NCI-H1048 (cell line): ENCODE data around the gene WBP1.
"Not testable (repeated sequence)": the region's sequence is repeated elsewhere in the genome, so short reads cannot be mapped to it uniquely, and the experiment has no call there.

Experiments
- DNase-seq: peaks from one replicate; lab custom pipeline; 2025; lab: John Stamatoyannopoulos, UW

The WBP1 gene

DNA sequence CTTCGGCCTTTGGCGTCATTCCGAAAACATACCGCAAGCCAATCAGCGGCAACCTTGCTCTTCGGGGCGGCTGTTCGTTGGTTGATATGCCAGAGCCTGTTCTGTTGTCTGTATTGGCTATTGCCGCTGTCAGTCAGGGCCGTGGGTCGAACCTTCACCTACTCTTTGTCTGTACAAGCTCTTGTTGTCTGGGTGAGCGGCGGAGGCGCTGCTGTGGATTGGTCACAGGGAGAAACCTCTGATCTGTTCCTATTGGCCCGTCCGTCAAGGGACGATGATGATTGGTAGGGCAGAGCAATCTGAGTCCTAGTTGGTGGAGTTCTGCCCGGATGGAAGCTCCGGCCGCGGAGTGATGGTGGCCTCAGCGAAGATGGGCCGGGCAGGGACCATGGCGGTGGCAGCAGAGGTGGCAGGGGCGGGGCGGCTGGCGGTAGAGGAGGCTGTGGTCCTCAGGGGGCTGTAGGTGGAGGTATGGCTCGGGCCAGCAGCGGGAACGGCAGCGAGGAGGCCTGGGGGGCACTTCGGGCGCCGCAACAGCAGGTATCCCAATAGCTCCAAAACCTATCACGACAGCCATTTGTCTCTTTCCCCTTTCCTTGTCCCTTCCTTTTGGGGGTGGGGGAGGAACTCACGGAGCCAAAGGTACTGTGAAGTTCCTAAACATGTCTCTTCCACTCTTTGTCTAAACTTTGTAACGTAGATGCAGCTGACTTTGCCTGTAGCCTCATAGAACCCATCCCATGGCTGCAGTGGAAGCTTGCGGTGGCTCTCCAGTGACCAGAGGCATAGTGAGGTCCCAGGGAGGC is at the start of gene WBP1:
WBP1 (plus strand) TSS at position 307 of the 806 bp plus-strand sequence; CDS start at position 472, 165 bp downstream.
- DNase-seq, result peak; percentile 99

GRCh38 chr2:74413001-74413698 is 45.1 kb upstream of the WBP1 start:
- no peak for DNase-seq

GRCh38 chr2:74414441-74414840 is 43.8 kb upstream of the WBP1 start:
- DNase-seq, result no peak

- DNase-seq, result no peak
Observed at GRCh38 chr2:74414881-74415761, 43.1 kb upstream of the WBP1 start.

DNA sequence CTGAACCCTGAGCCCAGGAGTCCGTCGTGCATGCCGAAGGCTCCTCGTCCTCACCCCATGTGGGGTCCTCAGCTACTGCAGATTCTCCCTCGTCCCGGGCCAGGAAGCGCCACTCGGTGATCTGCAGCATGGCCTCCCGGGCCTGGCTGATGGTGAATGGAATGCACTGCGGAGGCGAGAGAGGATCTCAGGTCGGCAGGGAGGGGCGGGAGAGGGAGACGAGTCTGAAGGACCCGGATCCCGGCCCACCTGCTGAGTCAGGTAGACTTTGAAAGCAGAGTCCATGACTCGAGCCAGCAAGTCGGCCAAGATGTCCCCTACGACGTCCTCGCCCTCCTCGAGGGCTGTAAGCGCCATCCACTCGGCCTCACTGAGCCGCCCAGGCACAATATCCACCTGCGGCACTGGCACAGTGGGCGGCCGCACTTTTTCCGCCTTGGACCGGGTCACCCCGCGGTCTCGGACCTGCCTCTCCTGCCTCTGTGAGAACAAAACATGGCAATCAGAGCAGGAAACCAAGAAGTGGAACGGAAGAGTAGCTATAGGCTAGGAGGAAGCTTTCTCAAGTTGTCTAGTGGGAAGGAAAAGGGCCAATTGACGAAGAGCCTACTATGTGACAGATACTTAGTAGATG is 42.4 kb upstream of the WBP1 start:
- no peak for DNase-seq

GRCh38 chr2:74416778-74417177 is 41.5 kb upstream of the WBP1 start:
- DNase-seq, result no peak

- no peak for DNase-seq
Observed at GRCh38 chr2:74417197-74417596, 41.0 kb upstream of the WBP1 start.

GRCh38 chr2:74417763-74418162 is 40.5 kb upstream of the WBP1 start:
- no peak for DNase-seq

DNA sequence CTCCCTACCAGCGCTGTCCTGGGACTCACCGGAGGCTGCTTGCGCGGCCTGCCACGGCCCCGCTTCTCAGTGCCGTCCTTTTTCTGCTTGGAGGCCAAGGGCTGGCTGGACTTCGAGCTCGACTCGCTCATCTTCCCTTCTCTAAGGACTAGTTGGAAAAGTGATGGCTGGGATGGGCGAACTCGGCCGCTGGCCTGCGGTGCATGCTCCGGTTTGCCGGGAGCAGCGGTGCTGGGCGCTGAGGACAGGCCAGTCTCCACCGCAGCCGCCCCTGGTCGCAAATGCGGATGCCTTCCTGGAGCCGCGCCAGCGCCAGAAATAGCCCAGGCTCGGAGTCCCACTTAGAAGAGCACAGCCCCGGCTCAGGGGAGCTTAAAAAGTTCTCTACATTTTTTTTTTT is 39.9 kb upstream of the WBP1 start:
- no peak for DNase-seq

GRCh38 chr2:74419345-74419744 is 38.9 kb upstream of the WBP1 start:
- DNase-seq, result no peak

DNA sequence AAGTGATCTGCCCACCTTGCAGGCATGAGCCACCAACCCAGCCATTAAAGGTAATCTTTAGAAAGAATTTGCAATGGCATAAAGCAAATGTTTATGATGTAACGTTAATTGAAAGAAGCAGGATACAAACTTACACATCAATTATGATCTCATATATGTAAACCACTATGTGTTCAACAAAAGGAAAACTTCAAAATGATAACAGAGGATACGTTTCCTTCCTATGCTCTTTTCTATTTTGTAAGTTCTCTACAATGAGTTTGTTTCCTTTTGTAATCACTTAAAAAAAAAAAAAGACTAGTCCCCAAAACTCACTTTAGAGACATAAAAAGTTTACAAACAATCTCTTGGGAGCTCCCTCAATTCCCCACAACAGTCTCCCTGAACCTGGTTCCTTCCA is 38.2 kb upstream of the WBP1 start:
- no peak for DNase-seq

DNA sequence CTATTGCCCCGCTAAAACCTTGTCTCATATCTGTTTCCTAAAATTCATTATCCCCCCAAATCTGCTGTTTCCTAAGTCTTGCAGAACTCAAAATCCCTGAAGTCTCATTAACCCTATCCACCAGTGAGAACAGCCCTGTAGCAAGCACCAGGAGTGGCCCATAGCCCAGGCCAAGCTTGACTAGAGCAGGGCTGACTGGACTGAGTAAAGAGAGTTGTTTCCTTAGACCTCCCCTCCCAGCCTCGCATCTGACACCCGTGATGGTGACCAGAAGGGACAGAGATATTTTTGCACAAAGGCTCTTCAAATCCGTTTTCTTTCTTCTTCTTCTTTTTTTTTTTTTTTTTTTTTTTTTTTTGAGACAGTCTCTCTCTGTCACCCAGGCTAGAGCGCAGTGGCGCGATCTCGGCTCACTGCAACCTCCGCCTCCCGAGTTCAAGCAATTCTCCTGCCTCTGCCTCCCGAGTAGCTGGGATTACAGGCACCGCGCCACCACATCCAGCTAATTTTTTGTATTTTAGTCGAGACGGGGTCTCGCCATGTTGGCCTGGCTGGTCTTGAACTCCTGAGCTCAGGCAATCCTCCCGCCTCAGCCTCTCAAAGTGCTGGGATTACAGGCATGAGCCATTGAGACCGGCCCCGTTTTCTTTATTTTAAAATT is 37.7 kb upstream of the WBP1 start:
- not testable (repeated sequence) for DNase-seq

- DNase-seq, result peak; percentile 71
Observed at GRCh38 chr2:74421221-74421870, 36.9 kb upstream of the WBP1 start, which contains the start of the genes C2orf81 and WDR54. TSS of gene C2orf81 (minus strand) at chr2:74421619. CDS start at chr2:74421560, 59 bp downstream. TSS of gene WDR54 (plus strand) at chr2:74421730. CDS start at chr2:74422154, 424 bp downstream.

DNA sequence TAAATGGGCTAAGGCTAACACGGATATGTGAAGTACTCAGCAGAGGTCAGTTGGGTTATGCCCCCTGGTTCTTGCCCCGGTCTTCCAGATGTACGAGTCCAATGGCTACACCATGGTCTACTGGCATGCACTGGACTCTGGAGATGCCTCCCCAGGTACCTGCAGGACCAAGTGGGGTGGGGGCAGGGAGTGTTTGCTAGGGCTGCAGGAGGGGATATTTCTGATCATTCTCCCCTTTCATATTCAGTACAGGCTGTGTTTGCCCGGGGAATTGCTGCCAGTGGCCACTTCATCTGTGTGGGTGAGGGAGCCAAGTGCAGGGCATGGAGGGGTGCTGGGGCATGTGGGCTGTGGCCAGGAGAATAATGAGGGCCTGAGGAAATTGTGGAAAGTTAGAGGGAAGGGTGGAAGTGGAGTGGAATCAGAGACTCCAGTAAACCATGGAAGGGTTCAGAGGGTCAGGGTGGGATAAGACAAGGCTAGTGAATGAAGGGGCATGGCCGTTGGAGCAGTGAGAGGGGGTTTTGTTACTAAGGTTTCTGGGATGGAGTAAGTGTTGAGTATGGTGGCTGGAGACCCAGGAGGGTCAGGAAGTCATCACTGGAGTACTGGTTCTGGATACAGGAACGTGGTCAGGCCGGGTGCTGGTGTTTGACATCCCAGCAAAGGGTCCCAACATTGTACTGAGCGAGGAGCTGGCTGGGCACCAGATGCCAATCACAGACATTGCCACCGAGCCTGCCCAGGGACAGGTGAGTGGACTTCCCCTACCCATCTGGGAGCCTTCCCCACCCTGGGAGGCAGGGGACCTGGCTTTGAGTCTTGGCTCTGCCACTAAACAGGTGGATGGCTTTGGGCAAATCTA is 34.8 kb upstream of the WBP1 start:
- no peak for DNase-seq

DNA sequence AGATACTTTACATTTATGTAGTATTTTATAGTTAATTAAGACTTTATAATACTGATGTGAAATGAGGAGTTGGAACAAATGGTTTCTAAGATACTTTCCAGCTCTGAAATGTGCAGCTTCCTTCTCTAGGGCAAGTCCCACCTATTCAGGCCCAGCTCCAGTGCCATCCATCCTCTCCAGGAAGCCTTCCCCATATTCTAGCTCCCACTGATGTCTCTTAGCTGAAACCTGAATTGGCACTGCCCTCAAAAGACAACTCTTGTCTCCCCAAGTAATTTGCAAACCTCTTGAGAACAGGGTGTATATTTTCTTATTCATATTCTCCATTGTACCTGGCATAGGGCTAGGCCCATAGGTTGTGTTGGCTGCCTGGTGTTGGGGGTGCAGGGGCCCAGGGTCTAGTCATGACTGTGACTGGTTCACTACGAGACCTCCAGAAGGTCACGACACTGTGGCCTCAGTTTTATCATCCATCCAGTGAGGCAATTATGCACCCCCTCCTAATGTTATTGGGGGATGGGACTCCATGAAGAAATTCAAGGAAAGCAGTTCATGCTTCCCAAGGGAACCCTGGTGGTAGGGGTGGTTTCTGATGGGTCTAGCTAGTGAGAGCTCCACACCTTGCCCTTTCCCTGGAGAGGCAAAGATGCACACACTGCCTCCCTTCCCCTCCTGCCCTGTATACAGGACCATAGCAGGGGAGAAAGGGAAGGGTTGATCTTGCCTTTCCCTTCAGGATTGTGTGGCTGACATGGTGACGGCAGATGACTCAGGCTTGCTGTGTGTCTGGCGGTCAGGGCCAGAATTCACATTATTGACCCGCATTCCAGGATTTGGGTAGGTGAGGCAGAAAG is 33.9 kb upstream of the WBP1 start:
- DNase-seq, result no peak

DNA sequence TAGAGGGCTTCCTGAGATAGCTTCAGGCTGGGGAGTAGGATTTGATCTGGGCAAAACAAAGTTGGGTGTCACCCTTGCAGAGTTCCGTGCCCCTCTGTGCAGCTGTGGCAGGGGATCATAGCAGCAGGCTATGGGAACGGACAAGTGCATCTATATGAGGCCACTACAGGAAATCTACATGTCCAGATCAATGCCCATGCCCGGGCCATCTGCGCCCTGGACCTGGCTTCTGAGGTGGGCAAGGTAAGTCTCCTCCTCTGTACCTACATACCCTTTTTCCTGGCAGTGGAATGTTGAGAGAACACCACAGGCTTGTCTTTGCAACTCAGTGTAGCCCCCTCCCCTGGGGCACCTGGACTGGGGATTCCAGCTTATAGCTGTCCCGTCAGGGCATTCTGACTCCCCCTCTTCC is 33.2 kb upstream of the WBP1 start:
- DNase-seq, result no peak

DNA sequence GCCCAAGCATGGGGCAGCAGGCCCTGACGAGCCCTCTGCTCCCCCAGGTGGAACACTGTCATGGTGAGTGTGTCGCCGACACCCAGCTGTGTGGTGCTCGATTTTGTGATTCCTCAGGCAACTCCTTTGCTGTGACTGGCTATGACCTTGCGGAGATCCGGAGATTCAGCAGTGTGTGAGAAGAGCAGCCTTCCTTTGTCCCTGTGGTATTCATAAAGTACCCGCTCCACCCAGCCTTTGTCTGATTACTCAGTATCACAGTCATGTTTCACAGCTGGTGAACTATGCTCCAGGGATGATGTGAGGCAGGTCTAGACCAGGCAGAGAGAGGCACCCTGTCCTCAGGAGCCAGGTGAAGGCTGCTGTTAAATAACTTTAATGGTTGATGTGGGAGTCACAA is 32.7 kb upstream of the WBP1 start:
- DNase-seq, result no peak

GRCh38 chr2:74426181-74426758 is 32.0 kb upstream of the WBP1 start:
- no peak for DNase-seq
